ENCODE results near the gene GABBR2. TPM values are rescaled to one million over a fixed set of nuclear protein-coding genes. Genes with fewer than 3 reads are reported as not detected.

The GABBR2 gene
- total RNA-seq, 6 experiments from 2014 or later = not detected

GRCh38 chr9:98732801-98733200, 24.1 kb upstream of the GABBR2 start:
- TF ChIP-seq, protein P1, sequence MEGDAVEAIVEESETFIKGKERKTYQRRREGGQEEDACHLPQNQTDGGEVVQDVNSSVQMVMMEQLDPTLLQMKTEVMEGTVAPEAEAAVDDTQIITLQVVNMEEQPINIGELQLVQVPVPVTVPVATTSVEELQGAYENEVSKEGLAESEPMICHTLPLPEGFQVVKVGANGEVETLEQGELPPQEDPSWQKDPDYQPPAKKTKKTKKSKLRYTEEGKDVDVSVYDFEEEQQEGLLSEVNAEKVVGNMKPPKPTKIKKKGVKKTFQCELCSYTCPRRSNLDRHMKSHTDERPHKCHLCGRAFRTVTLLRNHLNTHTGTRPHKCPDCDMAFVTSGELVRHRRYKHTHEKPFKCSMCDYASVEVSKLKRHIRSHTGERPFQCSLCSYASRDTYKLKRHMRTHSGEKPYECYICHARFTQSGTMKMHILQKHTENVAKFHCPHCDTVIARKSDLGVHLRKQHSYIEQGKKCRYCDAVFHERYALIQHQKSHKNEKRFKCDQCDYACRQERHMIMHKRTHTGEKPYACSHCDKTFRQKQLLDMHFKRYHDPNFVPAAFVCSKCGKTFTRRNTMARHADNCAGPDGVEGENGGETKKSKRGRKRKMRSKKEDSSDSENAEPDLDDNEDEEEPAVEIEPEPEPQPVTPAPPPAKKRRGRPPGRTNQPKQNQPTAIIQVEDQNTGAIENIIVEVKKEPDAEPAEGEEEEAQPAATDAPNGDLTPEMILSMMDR (IDR thresholded peaks at IDR 0.05) = no peak
- no peak for TF ChIP-seq POLR2A (IDR thresholded peaks at IDR 0.05)
- Histone ChIP-seq H3K9me3 (no peaks in the 10 kb centered on the region), H3K27ac (no peak overlapping the region), H3K27me3 (no peaks in the 10 kb centered on the region), H3K4me1 (no peaks in the 10 kb centered on the region), H3K4me3 (no peak overlapping the region), H3K36me3 (no peaks in the 10 kb centered on the region)
- intact Hi-C loops (cut with DNase I) = no loop called here
- no peak for DNase-seq
- ATAC-seq = no peak
- WGBS (ENCODE audit: insufficient coverage, low coverage, low lambda C conversion rate, missing lambda C conversion rate) = 84% methylated on average over 8 of the region's 9 CpGs

DNA sequence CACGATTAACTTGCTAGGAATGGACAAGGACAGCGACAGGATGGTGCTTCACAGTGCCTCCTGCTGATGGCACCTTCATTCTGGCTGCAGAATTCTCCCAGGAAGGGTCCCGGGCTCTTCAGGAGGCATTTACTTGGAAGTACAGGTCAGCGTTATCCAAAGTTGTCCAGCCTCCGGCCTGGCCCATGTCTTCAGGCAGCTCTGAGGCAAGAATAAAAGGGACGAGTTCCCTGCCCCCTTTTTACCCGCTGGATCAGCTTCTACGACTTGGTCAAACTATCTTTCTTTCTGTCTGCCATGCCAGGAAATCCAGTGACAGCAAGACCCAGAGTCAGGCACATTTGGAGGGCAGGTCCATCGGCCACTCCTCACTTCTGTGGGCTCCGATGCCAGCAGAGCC, 23.4 kb upstream of the GABBR2 start:
- intact Hi-C loops (cut with DNase I) = no loop called here
- Histone ChIP-seq H3K36me3 (no peaks in the 10 kb centered on the region), H3K9me3 (no peaks in the 10 kb centered on the region), H3K27ac (no peak overlapping the region), H3K4me1 (no peaks in the 10 kb centered on the region), H3K4me3 (no peak overlapping the region), H3K27me3 (no peaks in the 10 kb centered on the region)
- 78% methylated on average over 3 of the region's 10 CpGs for WGBS (ENCODE audit: insufficient coverage, low coverage, low lambda C conversion rate, missing lambda C conversion rate)
- no peak for DNase-seq
- no peak for ATAC-seq
- no peak for TF ChIP-seq POLR2A (IDR thresholded peaks at IDR 0.05)
- TF ChIP-seq, protein P1 (IDR thresholded peaks at IDR 0.05) = no peak

GRCh38 chr9:98730871-98731270, 22.1 kb upstream of the GABBR2 start:
- no peak for ATAC-seq
- DNase-seq = no peak
- WGBS (ENCODE audit: insufficient coverage, low coverage, low lambda C conversion rate, missing lambda C conversion rate) = 85% methylated on average over 5 of the region's 5 CpGs
- Histone ChIP-seq H3K27me3 (no peaks in the 10 kb centered on the region), H3K27ac (no peak overlapping the region), H3K4me3 (no peak overlapping the region), H3K36me3 (no peaks in the 10 kb centered on the region), H3K9me3 (no peaks in the 10 kb centered on the region), H3K4me1 (no peaks in the 10 kb centered on the region)
- TF ChIP-seq POLR2A (IDR thresholded peaks at IDR 0.05) = no peak
- TF ChIP-seq, protein P1 (IDR thresholded peaks at IDR 0.05) = no peak
- intact Hi-C loops (cut with DNase I) = no loop called here

- 93% methylated on average over 3 of the region's 11 CpGs for WGBS (ENCODE audit: insufficient coverage, low coverage, low lambda C conversion rate, missing lambda C conversion rate)
Observed at GRCh38 chr9:98728500-98728899, 19.8 kb upstream of the GABBR2 start.

More at GRCh38 chr9:98728500-98728899, 19.8 kb upstream of the GABBR2 start:
- Histone ChIP-seq H3K27me3 (no peaks in the 10 kb centered on the region), H3K4me3 (no peak overlapping the region), H3K27ac (no peak overlapping the region), H3K9me3 (no peaks in the 10 kb centered on the region), H3K36me3 (no peaks in the 10 kb centered on the region), H3K4me1 (no peaks in the 10 kb centered on the region)
- TF ChIP-seq, protein P1 (IDR thresholded peaks at IDR 0.05) = no peak
- no peak for TF ChIP-seq POLR2A (IDR thresholded peaks at IDR 0.05)
- intact Hi-C loops (cut with DNase I) = no loop called here
- DNase-seq = no peak
- ATAC-seq = no peak

All from right lobe of liver (tissue), 6 donors.